Naive thymus-derived CD4-positive, alpha-beta T cell (primary cell): ENCODE results near the gene TMEM8B. TPM values are rescaled to one million over a fixed set of nuclear protein-coding genes. Genes with fewer than 3 reads are reported as not detected.
"Not testable (repeated sequence)": the region's sequence is repeated elsewhere in the genome, so short reads cannot be mapped to it uniquely, and the experiment has no call there.

Experiments
- ATAC-seq: fragments of 150-1000 bp; cut with Tn5 transposase; 2 replicates; pipeline ENCODE4 v1.10.0; 2021; ENCODE audit warnings: mild to moderate bottlenecking, moderate library complexity
- CTCF ChIA-PET: fragments of 350-600 bp; sonication (Branson Sonifier 250); formaldehyde crosslinking; loops from one replicate; lab custom pipeline; 2021; ENCODE audit warnings: antibody characterized with exemption; lab: Charles Lee
- POLR2A ChIA-PET: fragments of 350-600 bp; sonication (Branson Sonifier 250); formaldehyde crosslinking; loops from one replicate; lab custom pipeline; 2021; ENCODE audit warnings: antibody characterized with exemption, inconsistent platforms; lab: Charles Lee
- DNase-seq, 9 donors: peaks; one replicate each; pipeline versions ENCODE4 v3.0.0 to v3.0.0-alpha.2; 2020 to 2022; ENCODE audit warnings: mixed read lengths in 1 of 9
- H3K27ac ChIP-seq: one replicate; pipeline ENCODE4 v1.7.0; 2013; ENCODE audit warnings: mild to moderate bottlenecking, low read depth, low read length, moderate library complexity
- H3K27me3 ChIP-seq, 2 donors: one replicate each; pipeline ENCODE4 v1.7.0; 2013; ENCODE audit warnings: low read length in 2 of 2, mild to moderate bottlenecking in 2 of 2, moderate library complexity in 2 of 2; ENCODE audit not compliant: control insufficient read depth in 2 of 2, insufficient read depth in 2 of 2
- H3K36me3 ChIP-seq, 3 experiments: 1 replicate in 2 of 3; 2 replicates in 1 of 3; pipeline ENCODE4 v1.7.0; 2013; ENCODE audit warnings: low read length in 3 of 3, mild to moderate bottlenecking in 3 of 3, moderate library complexity in 1 of 3; ENCODE audit not compliant: insufficient read depth in 3 of 3, control insufficient read depth in 2 of 3
- H3K4me1 ChIP-seq, 2 donors: one replicate each; pipeline ENCODE4 v1.7.0; 2013; ENCODE audit warnings: low read length in 2 of 2, mild to moderate bottlenecking in 2 of 2, moderate library complexity in 1 of 2; ENCODE audit not compliant: control insufficient read depth in 2 of 2, insufficient read depth in 2 of 2
- H3K4me3 ChIP-seq: 2 replicates; pipeline ENCODE4 v1.7.0; 2013; ENCODE audit warnings: mild to moderate bottlenecking, low read length
- H3K9me3 ChIP-seq, 3 experiments: 1 replicate in 2 of 3; 2 replicates in 1 of 3; pipeline ENCODE4 v1.7.0; 2013; ENCODE audit warnings: low read length in 3 of 3; ENCODE audit not compliant: control insufficient read depth in 2 of 3
- H3K27ac Mint-ChIP-seq, 9 donors: one replicate each; pipeline ENCODE4 v1.8.0; 2020 to 2022; ENCODE audit warnings: mixed read lengths in 9 of 9, mild to moderate bottlenecking in 8 of 9, moderate library complexity in 5 of 9, inconsistent platforms in 2 of 9
- H3K27me3 Mint-ChIP-seq, 5 donors: one replicate each; pipeline ENCODE4 v1.8.0; 2021 to 2022; ENCODE audit warnings: mixed read lengths in 5 of 5, mild to moderate bottlenecking in 1 of 5
- H3K36me3 Mint-ChIP-seq, 5 donors: one replicate each; pipeline ENCODE4 v1.8.0; 2020 to 2022; ENCODE audit warnings: mixed read lengths in 5 of 5, mild to moderate bottlenecking in 3 of 5, inconsistent platforms in 1 of 5
- H3K4me1 Mint-ChIP-seq, 7 donors: one replicate each; pipeline ENCODE4 v1.8.0; 2020 to 2022; ENCODE audit warnings: mixed read lengths in 7 of 7, mild to moderate bottlenecking in 3 of 7, inconsistent platforms in 1 of 7
- H3K4me3 Mint-ChIP-seq, 10 donors: one replicate each; pipeline ENCODE4 v1.8.0; 2020 to 2022; ENCODE audit warnings: mild to moderate bottlenecking in 10 of 10, mixed read lengths in 10 of 10, moderate library complexity in 6 of 10, inconsistent platforms in 2 of 10
- H3K9me3 Mint-ChIP-seq, 11 donors: one replicate each; pipeline ENCODE4 v1.8.0; 2020 to 2022; ENCODE audit warnings: mixed read lengths in 11 of 11, mild to moderate bottlenecking in 4 of 11, inconsistent platforms in 1 of 11, moderate library complexity in 1 of 11
- intact Hi-C, 2 donors: fragments of 100-400 bp; cut with micrococcal nuclease; formaldehyde crosslinking; loops; one replicate each; pipeline ENCODE4 v1.15.1; 2023
- polyA plus RNA-seq, 2 donors: library from polyadenylated mRNA; unstranded; fragments of 300-500 nt; fragmentation: Illumina TruSeq; gene quantifications; one replicate each; pipeline ENCODE4 v1.2.3, GENCODE V29; 2021
- total RNA-seq, 6 experiments: library from RNA in 5 of 6; stranded (reverse) in 5 of 6; gene quantifications; 1 replicate in 5 of 6; 2 replicates in 1 of 6; pipeline ENCODE4 v1.2.3 and lab custom pipeline; 2021 to 2026

The TMEM8B gene
- total and polyA plus RNA-seq, 7 experiments from 2014 or later = 3.0 to 11.6 (median 10.5) TPM

DNA sequence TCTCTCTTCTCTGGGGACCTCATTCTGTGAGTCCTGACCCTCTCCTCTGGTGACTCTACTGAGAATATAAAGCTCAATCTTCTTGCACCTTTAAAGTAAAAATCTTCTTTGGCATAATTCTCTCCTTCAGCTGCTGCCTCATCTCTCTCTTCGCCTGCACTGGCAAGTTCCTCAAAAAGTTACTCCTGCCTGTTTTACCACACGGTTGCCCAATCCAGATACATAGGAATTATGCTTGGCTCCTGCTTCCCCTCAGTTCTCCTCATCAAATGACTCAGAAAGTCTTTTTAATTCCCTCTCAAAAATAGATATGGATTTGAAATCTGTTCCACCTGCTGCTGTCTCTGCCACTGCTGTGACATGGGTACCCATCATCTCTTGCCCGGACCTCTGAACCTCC lies 62.6 kb downstream of the TMEM8B start:
- CTCF ChIA-PET = interaction anchor here (0.5 to 1.5 kb wide), 6 partner anchors 9 to 1651 kb away, joined by 3 to 6 read pairs (median 4); no protein-coding TSS in a partner anchor
- DNase-seq = no peak
- Histone ChIP-seq H3K4me1 (no peaks in the 10 kb centered on the region), H3K27ac (no peak overlapping the region), H3K27me3 (no peaks in the 10 kb centered on the region), H3K9me3 (no peaks in the 10 kb centered on the region), H3K4me3 (no peak overlapping the region), H3K36me3 (no peaks in the 10 kb centered on the region)
- Mint-ChIP-seq H3K36me3 (no peaks in the 10 kb centered on the region), H3K4me3 (no peak overlapping the region), H3K4me1 (no peaks in the 10 kb centered on the region), H3K9me3 (no peaks in the 10 kb centered on the region), H3K27ac (peak overlapping the region in 1 of 9 donors; percentile 6), H3K27me3 (peaks cover 8 to 54% (median 22%) of the 10 kb centered on the region in 5 donors)
- intact Hi-C loops = no loop called here
- no peak for ATAC-seq
- POLR2A ChIA-PET = no interaction called here

DNA sequence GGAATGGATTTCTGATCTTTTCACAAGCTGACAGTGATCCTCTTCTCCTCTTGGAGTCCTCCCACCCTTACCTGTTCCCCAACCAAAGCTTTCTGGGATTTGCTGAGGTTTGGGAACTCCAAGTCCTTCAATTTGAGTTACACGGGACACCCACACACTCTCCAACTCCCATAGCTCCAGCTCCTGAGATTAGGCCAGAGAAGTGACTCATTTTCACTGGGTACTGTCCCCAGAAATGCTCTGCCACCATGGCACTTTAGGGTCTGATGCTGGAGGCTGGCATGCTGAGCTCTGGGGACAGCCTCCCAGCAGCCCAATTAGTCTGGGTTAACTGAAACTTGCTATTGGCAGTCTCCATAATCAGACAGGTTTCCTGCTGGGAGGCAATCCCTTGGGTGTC lies 63.0 kb downstream of the TMEM8B start:
- Mint-ChIP-seq H3K36me3 (no peaks in the 10 kb centered on the region), H3K27me3 (peaks cover 8 to 52% (median 22%) of the 10 kb centered on the region in 5 donors), H3K4me1 (no peaks in the 10 kb centered on the region), H3K9me3 (no peaks in the 10 kb centered on the region), H3K4me3 (no peak overlapping the region), H3K27ac (no peak overlapping the region)
- no peaks in the 10 kb centered on the region for H3K27me3 ChIP-seq
- intact Hi-C loops = no loop called here
- no peak overlapping the region for H3K27ac ChIP-seq
- ATAC-seq (no peak), DNase-seq (no peak)
- ChIA-PET CTCF (interaction anchor here (1.1 to 1.5 kb wide), 3 partner anchors 8 to 102 kb away, joined by 3 to 6 read pairs (median 4); no protein-coding TSS in a partner anchor), POLR2A (no interaction called here)
- H3K4me1 ChIP-seq = no peaks in the 10 kb centered on the region
- H3K36me3 ChIP-seq = no peaks in the 10 kb centered on the region
- no peaks in the 10 kb centered on the region for H3K9me3 ChIP-seq
- no peak overlapping the region for H3K4me3 ChIP-seq

DNA sequence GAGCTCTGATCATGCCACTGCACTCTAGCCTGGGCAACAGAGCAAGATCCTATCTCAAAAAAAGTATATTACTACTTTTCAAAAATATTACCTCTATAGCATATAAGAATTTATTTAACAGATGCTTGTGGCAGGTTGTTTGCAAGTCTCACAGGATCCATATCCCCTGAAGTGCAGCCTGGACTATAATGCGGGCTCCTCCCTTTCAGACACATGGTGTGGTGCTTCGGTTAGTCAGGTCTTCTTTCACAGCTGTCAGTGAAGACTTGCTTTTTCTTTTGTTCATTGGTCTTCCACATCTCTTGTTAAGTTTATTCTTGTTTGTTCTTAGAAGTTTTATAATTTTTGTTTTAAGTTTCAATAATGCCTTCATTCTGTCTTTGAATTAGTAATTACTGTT lies 67.5 kb downstream of the TMEM8B start:
- ChIA-PET CTCF (interaction anchor here (0.7 to 1.7 kb wide), 2 partner anchors 140 to 182 kb away, joined by 3 read pairs; no protein-coding TSS in a partner anchor), POLR2A (no interaction called here)
- Histone ChIP-seq H3K9me3 (no peaks in the 10 kb centered on the region), H3K27ac (no peak overlapping the region), H3K36me3 (no peaks in the 10 kb centered on the region), H3K4me1 (no peaks in the 10 kb centered on the region), H3K4me3 (no peak overlapping the region), H3K27me3 (no peaks in the 10 kb centered on the region)
- peaks cover 6 to 56% (median 18%) of the 10 kb centered on the region in 5 donors for H3K27me3 Mint-ChIP-seq
- ATAC-seq (no peak), DNase-seq (no peak)
- no peaks in the 10 kb centered on the region for H3K4me1 Mint-ChIP-seq
- H3K36me3 Mint-ChIP-seq = no peaks in the 10 kb centered on the region
- no peaks in the 10 kb centered on the region for H3K9me3 Mint-ChIP-seq
- H3K27ac Mint-ChIP-seq = no peak overlapping the region
- intact Hi-C loops = no loop called here
- H3K4me3 Mint-ChIP-seq = no peak overlapping the region

DNA sequence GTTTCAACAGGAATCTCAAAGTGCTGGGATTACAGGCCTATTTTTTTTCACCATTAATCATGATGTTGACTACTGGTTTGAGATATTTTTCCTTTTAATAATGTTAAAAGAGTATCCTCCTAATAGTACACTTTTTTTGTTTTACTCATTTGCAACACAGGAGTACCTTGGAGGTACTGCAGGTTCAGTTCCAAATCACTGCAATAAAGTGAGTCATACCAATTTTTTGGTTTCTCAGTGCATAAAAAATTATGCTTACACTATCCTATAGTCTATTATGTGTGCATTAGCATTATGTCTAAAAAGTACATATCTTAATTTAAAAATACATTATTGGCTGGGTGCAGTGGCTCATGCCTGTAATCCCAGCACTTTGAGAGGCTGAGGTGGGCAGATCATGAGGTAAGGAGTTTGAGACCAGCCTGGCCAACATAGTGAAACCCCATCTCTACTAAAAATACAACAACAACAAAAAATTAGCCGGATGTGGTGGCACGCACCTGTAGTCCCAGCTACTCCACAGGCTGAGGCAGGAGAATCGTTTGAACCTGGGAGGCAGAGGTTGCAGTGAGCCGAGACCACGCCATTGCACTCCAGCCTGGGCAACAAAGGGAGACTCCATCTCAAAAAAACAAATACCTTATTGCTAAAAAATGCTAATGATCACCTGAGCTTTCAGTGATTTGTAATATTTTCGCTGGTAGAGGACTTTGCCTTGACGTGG lies 68.5 kb downstream of the TMEM8B start:
- H3K36me3 ChIP-seq, H3K36me3 Mint-ChIP-seq, H3K4me3 ChIP-seq, H3K27ac ChIP-seq, H3K9me3 ChIP-seq, intact Hi-C loops, H3K27ac Mint-ChIP-seq, H3K27me3 ChIP-seq, H3K4me3 Mint-ChIP-seq, POLR2A ChIA-PET, H3K4me1 ChIP-seq, H3K4me1 Mint-ChIP-seq, H3K9me3 Mint-ChIP-seq, DNase-seq, ATAC-seq: not testable (repeated sequence)
- H3K27me3 Mint-ChIP-seq = peaks cover 0 to 55% (median 15%) of the 10 kb centered on the region in 5 donors
- CTCF ChIA-PET = interaction anchor here (0.8 to 2.2 kb wide), 2 partner anchors 43 to 47 kb away, joined by 3 to 8 read pairs; no protein-coding TSS in a partner anchor

DNA sequence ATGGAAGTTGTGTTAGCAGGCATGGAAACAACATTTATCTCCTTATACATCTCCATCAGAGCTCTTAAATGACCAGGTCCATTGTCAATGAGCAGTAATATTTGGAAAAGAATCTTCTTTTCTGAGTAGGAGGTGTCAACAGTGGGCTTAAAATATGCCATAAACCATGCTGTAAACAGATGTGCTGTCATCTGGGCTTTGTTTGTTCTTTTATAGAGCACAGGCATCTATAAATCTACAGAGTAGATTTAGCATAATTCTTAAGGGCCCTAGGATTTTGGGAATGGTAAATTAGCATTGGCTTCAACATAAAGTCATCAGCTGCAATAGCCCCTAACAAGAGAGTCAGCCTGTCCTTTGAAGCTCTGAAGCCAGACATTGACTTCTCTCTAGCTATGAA lies 69.3 kb downstream of the TMEM8B start:
- POLR2A ChIA-PET = no interaction called here
- ATAC-seq = no peak
- Histone ChIP-seq H3K27ac (no peak overlapping the region), H3K36me3 (no peaks in the 10 kb centered on the region), H3K4me3 (no peak overlapping the region), H3K4me1 (peaks cover 0 to 4% of the 10 kb centered on the region in 2 donors), H3K9me3 (no peaks in the 10 kb centered on the region), H3K27me3 (peaks cover 0 to 3% of the 10 kb centered on the region in 2 donors)
- Mint-ChIP-seq H3K27me3 (peaks cover 0 to 51% (median 15%) of the 10 kb centered on the region in 5 donors), H3K4me3 (no peak overlapping the region), H3K4me1 (peaks cover 0 to 6% (median 6%) of the 10 kb centered on the region in 7 donors), H3K9me3 (no peaks in the 10 kb centered on the region), H3K36me3 (no peaks in the 10 kb centered on the region), H3K27ac (no peak overlapping the region)
- intact Hi-C loops = no loop called here
- CTCF ChIA-PET = interaction anchor here (0.5 to 2.2 kb wide), 4 partner anchors 42 to 241 kb away, joined by 3 to 8 read pairs (median 4); partner anchors contain the start of gene RMRP
- no peak for DNase-seq

DNA sequence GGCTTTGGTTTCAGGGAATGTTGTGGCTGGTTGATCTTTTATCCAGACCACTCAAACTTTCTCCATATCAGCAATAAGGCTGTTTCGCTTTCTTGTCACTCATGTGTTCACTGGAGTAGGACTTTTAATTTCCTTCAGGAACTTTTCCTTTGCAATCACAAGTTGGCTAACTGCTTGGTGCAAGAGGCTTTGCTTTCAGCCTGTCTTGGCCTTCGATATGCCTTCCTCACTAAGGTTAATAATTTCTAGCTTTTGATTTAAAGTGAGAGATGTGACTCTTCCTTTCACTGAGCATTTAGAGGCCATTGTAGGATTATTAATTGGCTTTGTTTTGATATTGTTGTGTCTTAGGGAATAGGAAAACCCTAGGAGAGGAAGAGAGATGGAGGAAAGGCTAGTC lies 70.0 kb downstream of the TMEM8B start:
- Mint-ChIP-seq H3K27me3 (peaks cover 0 to 45% (median 9%) of the 10 kb centered on the region in 5 donors), H3K27ac (peak overlapping the region in 1 of 9 donors; percentile 0), H3K36me3 (no peaks in the 10 kb centered on the region), H3K4me3 (no peak overlapping the region), H3K4me1 (peaks cover 0 to 11% (median 6%) of the 10 kb centered on the region in 7 donors), H3K9me3 (no peaks in the 10 kb centered on the region)
- no peak for ATAC-seq
- intact Hi-C loops = no loop called here
- DNase-seq = no peak
- ChIA-PET POLR2A (no interaction called here), CTCF (interaction anchor here (0.7 to 2.2 kb wide), 2 partner anchors 46 to 241 kb away, joined by 3 to 8 read pairs; partner anchors contain the start of gene RMRP)
- Histone ChIP-seq H3K36me3 (no peaks in the 10 kb centered on the region), H3K4me3 (no peak overlapping the region), H3K9me3 (no peaks in the 10 kb centered on the region), H3K27me3 (peaks cover 0 to 3% of the 10 kb centered on the region in 2 donors), H3K27ac (no peak overlapping the region), H3K4me1 (peaks cover 0 to 11% of the 10 kb centered on the region in 2 donors)
